ENCODE data around the gene NTSR1.

The NTSR1 gene

DNA sequence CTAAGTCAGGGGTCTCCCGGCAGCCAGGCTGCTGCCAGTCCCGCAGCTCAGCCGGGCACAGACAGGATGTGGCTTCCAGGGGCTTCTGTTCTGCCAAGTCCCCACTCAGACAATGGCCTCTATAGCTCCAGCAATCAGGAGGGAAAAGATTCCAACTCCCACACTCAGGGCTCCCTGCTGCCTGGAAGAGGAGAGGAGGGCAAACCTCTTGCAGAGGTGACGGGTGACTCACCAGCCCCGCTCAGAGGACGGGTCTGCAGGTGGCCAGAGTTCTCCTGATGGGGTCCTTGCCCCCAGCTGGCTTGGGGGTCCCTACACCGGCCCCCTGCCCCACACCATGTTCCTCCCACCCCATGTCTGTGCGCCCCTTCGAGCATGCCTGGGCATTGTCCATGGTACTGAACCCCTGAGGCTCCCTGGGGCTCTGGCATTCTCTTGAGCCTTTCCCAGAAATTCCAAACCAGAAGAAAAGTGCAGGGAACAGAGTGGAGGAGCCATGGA is 32.6 kb downstream of the NTSR1 start:
- peak; percentile 9 for DNase-seq

DNA sequence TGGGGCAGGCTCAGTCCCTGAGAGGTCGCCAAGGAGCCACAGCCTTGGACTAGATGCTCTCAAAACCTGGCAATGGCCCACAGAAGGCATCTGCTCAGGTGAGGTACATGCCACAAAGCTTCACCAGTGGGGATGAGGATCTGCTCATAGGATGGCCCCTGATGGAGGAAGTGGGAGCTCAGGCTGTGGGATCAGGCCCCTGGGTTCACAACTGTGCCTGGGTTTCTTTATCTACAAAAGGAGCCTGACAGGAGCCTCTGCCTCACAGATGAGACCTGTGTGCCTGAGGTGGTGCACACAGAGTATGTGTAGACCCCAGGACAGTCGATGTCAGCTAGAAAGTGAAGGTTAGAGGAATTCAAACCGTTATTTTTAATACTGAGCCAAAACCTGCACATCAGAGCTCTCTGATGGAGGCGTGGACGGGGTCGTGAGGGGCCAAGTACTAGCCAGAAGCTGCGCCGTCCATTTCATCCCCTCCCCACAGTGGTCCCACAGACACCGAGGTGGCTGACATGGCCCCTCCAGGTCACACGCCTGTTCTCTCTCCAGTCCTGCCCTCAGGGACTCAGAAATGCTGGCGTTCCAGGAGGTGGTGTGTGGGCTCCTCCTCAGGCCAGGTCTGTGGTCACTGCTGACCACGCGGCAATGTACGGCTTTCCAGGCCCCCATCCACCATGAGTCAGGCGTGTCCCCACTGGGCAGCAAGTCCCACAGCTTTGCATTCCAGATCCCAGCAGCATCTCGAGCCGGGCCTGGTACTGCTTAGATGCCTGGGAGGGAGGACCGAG is 33.3 kb downstream of the NTSR1 start:
- peak; percentile 5 for DNase-seq

DNA sequence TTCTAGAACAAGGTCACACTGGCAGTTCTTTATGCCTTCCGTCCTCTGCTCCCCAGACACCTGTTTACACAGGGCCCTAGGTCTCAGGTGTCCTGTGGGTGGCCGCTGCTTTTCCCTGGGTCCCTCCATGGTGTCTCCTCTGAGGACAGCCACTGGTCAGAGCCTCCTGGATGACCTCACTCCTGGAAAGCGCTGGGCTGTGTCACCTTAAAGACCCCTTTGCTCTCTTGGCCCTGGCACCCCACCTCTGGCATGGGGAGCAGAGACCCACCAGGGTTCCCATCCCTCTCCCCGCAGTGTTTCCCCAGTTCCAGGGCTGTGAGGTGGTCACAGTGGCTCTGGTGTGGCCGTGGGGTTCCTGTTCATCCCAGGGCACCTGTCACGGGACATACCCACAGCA is 33.9 kb downstream of the NTSR1 start:
- peak; percentile 6 for DNase-seq

DNA sequence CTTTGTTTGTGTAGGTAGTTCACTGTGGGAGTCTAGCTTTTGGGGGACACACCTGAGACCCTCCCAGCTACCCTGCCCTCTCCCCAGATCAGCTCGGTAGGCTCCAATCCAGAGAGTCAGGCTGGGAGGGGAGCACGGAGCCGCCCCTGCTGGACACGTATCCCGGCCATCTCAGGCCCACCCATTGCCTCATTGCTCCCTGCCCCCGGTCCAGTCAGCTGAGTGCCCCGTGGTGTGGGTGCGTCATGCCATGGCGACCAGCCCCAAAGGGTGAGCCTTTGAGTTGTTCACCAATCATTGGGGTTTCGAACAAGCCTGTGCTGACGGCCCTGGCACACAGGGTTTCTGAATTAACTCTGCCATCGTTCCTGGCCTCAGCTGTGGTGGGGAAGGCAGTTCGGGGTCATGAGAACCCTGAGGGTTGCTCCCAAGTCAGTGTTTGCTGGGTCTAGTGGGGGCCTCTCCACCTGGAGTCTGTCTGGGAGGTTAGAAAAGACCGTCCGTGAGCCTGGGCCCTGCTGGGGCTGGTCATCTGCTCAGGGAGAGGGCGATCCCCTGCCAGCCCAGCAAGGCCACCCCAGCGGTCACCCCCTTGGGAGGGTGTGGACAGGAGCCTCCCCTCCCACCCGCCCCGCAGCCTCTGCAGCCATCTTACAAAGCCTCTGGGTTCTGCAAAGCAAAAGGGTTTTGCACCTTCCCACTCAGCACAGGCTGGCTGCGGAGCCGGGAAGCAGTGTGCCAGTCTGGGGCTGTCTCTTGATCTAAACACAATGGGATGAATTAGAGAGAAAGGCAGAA is 34.5 kb downstream of the NTSR1 start:
- peak; percentile 5 for DNase-seq

DNA sequence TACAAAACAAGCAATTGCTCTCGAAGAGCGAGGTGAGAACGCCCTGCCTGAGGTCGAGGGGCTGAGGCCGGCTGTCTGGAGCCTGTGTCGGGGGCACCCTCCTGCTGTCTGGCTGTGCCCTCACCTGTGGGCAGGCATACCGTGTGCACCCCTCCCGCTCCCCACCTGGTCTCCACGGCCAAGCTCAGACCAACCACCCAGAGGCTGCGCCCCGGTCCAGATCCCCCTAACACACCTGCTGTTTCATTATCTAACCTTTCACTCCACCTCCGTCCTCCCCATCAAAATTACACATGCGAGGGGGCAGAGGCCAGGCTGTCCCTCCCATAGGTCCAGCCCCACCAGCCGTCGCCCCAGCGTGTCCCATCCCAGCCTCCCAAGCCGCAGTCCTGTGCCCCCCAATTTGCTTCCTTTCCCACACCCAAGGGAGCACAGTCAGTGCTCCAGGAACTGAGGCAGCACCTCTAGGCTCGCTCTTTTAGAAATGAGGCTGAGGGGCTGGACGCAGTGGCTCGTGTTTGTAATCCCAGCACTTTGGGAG is 35.2 kb downstream of the NTSR1 start:
- peak; percentile 5 for DNase-seq

DNA sequence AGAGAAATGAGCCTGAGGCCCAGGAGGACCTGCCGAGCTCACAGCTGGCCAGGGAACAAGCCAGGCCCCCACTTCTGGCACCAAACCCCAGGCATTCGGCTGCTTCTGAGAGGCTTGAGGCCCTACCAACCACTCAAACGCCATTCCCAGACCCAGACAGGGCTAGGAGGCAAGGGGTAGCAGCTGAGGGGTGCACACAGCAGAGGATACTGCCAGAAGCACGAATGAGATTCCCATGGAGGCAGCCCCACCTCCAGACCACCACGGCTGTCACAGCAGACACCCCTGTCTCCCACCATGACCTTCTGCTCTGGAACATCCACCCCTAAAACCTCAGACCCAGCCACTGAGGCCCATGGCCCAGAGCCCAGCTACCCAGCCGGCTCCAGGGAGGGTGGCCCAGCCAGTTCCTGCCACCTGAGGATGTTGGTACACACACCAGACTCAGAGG is 36.1 kb downstream of the NTSR1 start:
- DNase-seq: peak; percentile 12

DNA sequence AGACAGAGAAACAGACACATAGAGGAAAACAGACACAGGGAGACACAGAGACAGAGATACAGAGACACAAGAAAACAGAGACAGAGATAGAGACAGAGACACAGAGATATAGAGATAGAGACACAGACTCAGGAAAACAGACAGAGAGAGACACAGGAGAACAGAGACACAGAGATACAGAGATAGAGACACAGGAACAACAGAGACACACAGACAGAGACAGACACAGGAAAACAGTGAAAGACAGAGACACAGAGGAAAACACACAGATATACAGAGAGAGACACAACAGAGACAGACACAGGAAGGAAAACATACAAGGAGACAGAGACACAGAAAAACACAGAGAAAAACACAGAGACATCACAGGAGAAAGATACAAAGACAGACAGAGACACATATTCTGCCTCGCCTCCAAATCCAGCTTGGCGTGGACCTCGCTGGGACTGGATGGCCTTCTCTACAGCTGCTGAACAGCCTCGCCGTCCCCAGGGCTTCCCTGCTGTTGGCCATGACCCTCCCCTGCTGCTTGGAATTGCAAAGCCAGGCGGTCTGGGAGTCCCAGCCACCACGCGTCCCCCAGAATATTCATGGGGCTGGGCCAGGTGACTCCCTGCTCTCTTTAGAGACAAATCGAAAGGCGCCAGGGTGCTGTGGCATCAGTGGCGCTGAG is 36.8 kb downstream of the NTSR1 start:
- no peak for DNase-seq

DNA sequence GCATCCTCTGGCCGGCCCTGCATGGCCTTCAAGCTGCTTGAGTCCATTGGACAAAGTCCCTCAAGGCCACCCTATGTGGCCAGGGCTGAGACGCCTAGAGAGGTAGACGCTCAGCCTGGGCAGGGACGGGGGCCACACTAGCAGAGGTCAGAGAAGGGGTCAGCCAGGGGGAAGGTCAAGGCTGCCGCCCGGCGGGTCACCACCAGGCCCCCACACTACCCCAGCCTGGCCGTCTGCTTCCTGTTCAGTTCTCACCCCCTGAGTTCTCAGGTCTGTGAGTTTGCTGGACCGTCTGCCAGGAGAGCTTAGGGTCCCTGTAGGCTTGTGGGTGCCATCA is 37.3 kb downstream of the NTSR1 start:
- DNase-seq: no peak

DNA sequence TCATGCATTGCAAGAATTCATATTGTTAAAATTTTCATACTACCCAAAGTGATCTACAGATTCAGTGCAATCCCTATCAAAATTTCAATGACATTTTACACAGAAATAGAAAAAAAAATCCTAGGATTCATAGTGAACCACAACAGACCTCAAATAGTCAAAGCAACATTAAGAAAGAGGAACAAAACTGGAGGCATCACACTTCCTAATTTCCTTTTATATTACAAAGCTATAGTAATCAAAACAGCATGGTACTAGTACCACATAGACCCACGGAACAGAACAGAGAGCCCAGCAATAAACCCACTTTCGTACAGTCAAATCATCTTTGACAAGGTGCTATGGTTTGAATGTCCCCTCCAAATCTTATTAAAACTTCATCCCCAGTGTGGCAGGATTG is 39.7 kb downstream of the NTSR1 start:
- DNase-seq: no peak

DNA sequence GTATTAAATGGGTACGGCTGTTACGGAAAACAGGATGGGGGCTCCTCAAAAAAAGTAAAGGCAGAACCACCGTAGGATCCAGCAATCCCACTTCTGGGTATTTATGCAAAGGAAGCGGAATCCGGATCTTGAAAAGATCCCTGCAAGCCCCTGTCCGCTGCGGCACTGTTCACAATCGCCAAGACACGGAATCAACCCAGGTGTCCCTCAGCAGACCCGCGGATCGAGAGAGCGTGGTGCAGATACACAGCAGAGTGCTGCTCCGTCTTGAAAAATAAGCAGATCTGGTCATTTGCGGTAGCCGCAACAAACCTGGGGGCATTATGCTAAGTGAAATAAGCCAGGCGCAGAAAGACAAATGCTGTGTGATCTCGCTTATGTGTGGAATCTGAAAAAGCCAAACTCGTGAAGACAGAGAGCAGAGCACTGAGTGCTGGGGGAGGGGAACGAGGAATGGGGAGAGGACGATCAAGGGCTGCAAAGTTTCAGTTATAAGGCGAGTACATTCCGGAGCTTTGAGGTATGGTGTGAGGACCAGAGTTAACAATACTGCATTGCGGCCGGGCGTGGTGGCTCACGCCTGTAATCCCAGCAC is 41.3 kb downstream of the NTSR1 start:
- DNase-seq: no peak

DNA sequence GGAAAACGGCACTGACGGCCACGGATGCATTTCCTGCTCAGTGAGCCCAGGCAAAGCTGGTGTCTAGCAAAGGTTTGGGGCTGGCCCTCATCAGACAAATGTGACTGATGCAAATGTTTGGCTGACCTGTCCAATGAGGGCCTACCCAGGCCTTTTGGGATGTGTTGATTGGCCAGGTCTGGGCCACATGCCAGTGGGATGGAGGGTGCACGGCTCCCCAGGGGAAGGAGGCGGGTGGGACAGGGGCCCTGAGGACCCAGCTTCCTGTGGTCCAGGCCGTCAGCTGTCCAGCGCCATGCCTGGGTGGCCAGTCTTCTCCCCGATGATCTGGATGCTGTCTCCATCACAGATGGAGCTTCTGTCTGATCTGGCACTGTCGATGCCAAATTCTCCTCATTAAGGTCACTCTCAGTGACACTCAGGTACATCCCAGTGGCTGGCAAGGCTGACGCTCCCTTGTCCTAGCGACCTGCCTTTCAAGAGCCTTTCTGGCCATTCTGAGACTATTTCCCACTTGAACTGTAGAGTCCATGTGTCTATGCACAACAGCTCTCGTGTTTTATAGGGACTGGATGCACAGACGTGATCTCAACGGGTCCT is 43.0 kb downstream of the NTSR1 start:
- no peak for DNase-seq

DNA sequence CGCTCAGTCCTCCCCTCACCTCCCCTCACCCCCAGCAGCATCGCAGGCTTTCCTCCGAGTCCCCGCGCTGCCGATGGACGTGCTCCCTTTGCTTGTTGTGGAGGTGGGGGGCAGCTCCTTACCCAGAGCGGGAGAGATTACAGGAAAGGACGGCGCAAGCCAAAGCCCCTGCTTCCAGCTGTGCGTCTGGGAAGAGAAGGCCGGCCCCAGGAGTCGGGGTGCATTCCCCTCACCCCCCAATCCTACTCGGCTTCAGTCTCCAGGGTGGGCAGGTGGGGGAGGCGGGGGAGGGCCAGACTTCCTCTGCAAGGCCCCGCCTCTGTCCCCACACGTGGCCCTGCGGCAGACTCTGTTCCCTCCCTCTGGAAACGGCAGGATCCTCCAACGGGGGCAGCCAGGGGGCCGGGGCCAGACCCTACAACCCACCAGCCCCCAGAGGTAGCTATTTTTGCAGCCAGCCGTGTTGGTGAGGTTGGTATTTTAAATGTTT is 43.6 kb downstream of the NTSR1 start:
- DNase-seq: no peak

DNA sequence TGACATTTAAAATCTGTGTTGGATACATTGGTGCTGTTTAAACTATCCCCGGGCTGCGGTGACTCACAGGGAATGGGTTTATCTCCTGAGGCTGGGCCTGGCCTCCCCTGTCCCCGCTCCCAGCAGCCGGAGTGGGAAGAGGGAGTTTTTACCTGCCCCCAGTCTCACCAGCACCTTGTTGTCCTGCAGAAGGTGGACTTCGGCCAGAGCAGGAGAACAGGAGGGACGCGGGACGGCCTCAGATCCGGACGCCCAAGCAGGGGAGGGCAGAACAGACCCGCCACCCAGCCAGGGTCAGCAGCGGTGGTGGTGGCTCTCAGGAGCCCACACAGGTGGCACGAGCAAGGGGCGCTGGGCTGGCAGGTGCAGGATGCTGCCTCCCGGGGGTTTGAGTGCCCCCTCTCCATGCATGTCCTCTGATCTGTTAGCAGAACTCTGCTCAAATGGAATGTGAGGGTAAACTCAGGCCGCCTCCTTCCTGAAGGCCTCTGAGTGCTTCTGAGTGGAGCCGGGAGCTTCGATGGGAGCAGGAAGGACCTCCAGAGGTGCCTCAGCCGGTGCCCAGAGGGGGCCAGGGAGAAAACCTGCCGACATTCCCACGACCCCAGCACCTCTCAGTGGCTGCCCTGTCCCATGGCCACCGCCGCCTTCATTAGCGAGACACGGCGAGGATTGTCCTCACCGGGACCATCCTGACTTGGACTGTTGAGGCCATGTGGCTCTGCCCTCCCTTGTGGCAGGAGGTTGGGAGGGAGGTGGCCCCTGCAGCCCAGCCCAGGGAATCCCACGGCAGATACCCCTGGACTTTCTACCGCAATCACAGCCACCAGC is 44.2 kb downstream of the NTSR1 start:
- DNase-seq: no peak

DNA sequence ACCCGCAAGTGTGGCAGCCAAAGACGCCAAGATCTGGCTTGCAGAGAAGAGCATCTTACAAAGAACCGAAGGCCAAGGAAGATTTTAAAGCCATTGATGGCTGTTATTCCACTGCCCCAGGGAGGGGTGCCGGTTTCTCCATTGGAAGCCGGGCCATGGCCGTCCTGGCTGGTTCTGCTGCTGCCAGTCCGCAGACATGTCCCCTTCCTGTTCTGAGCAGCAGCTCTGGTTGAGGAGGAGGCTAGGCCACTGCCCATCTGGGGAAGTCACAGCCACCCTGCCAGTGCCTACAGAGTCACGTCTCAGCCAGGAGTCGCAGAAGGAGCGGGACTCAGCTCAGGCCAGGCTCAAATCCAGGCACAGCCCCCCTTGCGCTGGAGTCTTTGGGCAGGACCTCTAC is 45.0 kb downstream of the NTSR1 start:
- DNase-seq: no peak

DNA sequence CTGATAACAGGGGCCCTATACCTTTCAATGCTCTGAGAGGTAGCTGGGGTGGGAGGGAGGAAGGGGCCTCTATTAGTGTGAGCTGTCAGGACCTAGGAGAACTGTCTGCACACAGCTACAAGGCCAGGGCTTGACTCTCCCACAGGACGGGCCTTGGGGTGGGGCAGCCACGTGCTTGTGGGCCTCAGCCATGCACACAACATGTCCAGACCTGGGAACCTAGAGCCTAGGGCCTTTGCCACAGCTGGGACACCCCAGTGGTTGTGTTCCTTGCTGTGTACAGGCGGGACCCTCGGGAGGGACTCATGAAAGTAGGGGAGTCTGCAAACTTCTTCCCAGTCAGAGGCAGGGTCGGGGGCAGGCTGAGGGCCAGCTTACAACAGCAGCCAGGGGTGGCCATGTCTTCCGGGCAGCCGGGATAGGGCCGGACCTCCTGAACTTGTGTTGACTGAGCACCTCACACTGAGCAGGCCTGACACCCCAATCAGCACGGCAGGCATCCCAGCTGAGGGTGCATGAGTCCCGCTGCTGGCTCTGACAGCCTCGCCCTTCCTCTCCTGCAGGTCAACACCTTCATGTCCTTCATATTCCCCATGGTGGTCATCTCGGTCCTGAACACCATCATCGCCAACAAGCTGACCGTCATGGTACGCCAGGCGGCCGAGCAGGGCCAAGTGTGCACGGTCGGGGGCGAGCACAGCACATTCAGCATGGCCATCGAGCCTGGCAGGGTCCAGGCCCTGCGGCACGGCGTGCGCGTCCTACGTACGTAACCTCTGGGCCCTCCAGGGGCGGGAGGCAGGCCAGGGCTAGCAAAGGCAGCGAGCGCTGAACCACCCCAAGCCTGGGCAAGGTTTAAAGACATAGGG is 45.7 kb downstream of the NTSR1 start:
- no peak for DNase-seq

DNA sequence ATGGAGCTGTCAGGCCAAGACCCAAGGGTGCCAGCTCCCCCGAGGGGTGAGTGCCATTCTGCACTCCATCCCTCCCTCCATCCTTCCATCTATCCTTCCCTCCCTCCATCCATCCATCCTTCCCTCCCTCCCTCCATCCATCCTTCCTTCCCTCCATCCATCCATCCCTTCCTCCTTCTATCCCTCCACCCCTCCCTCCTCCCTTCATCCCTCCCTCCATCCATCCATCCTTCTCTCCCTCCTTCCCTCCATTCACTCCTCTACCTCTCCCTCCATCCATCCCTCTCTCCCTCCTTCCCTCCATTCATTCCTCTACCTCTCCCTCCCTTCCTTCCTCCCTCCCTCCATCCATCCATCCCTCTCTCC is 46.3 kb downstream of the NTSR1 start:
- no peak for DNase-seq

DNA sequence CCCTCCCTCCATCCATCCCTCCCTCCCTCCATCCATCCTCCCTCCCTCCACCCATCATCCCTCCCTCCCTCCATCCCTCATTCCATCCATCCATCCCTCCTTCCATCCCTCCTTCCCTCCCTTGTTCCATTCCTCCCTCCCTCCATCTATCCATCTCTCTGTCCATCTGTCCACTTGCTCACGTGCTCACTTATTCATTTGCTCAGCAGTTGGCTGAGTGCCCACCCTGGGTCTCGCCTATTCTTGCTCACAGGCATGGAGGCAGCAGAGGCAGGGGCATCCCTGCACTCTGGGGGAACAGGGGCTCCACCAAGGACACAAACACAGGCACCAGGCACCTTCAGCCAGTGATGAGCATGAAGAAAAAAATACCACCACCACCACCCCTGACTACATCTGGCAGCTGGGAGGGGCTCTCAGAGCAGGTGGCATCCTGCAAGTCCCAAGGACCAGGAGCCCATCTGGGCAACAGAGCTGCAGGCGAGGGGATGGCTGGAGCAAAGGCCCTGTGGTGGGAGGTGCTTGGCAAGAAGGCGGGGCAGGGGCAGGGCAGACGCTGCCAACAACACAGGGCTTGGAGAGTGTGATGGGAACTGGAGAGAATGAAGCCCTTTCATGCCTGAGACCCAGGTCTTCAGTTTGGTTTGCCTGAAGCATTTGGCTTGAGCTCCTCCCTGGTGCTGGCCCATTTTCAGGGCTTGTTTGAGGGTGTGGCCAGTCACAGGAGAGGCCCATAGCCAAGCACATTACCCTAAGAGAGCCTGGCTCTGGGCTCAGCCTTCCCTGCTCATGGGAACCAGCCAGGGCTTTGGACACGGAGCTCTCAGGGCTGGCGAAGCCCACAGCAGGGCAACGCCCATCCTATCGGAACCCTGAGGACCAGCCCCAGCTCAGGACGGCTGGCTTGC is 47.4 kb downstream of the NTSR1 start:
- DNase-seq: no peak

DNA sequence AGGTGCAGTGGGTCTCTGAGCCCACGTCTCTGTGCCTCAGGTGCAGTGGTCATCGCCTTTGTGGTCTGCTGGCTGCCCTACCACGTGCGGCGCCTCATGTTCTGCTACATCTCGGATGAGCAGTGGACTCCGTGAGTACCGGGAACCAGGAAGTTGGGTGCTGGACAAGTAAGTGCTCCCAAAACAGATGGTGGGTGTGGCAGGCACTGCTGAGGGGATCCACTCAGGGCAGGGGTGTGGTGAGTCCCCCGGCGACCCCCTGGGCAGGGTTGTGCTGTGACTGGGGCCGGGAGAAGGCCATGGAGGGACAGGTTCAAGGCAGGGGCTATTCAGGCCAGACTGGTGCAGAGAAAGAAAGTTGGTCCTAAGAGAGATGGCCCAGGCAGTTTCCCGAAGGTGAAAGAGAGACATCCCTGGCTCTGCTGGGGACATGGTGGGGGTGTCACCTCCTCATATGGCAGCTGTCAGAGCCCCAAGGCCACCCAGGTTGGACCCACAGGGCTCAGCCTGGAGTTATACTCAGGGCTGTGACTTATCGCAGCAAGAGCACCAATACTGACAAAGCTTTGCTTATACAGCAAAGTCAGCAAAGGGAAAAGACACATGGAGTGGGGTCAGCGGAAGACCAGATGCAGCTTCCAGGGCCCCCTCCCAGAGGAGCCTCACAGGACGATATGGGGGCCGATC is 49.7 kb downstream of the NTSR1 start:
- DNase-seq: no peak

DNA sequence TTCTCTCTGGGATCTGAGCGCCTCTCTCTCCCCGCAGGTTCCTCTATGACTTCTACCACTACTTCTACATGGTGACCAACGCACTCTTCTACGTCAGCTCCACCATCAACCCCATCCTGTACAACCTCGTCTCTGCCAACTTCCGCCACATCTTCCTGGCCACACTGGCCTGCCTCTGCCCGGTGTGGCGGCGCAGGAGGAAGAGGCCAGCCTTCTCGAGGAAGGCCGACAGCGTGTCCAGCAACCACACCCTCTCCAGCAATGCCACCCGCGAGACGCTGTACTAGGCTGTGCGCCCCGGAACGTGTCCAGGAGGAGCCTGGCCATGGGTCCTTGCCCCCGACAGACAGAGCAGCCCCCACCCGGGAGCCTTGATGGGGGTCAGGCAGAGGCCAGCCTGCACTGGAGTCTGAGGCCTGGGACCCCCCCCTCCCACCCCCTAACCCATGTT is 51.4 kb downstream of the NTSR1 start:
- no peak for DNase-seq
